GM21526 (cell line): ENCODE measurements around the gene SH3GL1.
"Not testable (repeated sequence)": the region's sequence is repeated elsewhere in the genome, so short reads cannot be mapped to it uniquely, and the experiment has no call there.

Experiments used
- ATAC-seq: cut with Tn5 transposase; IDR thresholded peaks from one replicate; pipeline ENCODE4 v1.9.1; 2021; ENCODE audit warnings: moderate library complexity; ENCODE audit not compliant: unreplicated experiment, low FRiP score

SH3GL1 gene

GRCh38 chr19:4345342-4346019 is 54.9 kb downstream of the SH3GL1 start:
- ATAC-seq, result no peak

DNA sequence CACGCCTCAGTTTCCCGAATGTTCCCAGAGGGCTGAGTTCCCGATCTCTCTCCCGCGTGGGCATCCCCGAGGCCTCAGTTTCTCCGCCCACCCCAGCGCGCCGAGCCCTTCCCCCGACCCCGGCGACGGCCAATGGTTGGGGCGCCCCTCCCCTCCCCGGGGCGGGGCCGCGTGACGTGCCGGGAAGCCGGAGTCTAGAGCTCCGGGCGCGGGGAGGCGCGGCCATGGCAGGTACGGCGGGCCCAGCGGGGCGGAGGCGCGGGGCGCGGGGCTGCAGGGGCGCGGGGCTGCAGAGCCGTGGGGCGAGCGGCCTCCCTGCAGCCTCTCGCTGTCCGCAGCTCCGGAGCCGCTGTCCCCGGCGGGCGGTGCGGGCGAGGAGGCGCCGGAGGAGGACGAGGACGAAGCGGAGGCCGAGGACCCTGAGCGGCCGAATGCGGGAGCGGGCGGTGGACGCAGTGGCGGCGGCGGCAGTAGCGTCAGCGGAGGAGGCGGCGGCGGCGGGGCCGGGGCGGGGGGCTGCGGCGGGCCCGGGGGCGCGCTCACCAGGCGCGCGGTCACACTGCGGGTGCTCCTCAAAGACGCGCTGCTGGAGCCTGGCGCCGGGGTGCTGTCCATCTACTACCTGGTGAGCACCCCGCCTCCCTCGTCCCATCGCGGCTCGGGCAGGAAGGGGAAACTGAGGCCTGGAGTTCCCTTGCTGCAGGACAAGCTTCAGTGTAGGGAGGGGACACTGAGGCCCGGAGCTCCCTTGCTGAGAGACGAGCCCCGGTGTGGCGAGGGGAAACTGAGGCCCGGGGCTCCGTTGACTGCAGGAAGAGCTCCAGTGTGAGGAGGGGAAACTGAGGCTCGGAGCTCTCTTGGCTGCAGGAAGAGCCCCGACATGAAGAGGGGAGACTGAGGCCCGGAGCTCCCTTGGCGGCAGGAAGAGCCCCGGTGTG is 56.7 kb downstream of the SH3GL1 start, which contains the start of gene MPND:
Gene MPND, plus strand, starts transcription at position 193 of the 938 bp plus-strand sequence. Its CDS starts 32 bp downstream, at position 225.
- ATAC-seq, result peak; percentile 43

- peak; percentile 73 for ATAC-seq
Observed at GRCh38 chr19:4342615-4343369, 57.6 kb downstream of the SH3GL1 start.

DNA sequence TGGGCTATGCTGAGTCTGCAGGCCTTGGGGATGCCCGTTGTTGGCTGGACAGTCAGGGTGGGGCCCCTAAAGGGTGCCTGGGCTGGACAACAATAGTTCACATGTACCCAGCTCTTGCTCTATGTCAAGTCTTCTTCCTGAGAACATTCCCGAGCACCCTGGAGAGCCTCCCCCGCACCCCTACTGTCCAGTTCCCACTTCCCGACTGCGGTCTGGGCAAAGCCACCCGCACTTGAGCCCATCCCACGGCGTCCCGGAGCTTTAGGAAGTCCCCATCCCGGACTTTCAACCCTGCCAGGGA is 58.1 kb downstream of the SH3GL1 start:
- no peak for ATAC-seq

DNA sequence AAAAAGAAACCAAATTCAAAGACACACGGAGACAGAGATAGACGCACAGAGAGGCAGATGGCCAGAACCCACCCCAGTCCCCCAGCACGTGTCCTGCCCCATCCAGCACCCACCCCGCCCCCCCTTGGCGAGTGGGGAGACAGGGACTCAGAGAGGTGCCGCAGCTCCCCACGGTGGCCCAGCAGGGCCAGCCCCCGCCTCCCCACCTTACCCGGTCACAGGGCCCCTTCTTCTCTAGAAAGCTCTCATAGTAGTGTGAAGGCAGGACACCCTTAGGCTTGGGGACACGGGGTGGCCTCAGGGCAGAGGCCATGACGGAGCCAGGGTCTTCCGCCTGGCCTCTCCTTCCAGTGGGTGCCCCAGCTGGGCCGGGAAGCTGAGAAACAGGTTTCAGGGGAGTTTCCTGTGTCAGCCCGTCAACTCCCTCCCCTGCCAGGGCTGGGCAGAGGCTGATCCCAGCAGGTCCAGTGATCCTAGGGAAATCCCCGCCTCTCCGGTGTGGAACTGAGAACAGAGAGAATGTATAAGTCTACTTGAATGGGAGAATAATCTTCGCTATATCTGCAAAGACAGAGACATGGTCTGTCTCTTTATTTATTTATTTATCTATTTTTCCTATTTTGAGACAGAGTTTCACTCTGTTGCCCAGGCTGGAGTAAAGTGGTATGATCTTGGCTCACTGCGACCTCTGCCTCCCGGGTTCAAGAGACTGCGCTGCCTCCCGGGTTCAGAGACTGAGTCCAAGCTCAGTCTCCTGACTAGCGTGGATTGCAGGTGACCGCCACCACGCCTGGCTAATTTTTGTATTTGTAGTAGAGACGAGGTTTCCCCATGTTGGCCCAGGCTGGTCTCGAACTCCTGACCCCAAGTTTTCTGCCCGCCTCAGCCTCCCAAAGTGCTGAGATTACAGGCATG is 61.6 kb downstream of the SH3GL1 start, which contains the start of gene STAP2:
Gene STAP2, minus strand, starts transcription at position 387 of the 915 bp plus-strand sequence. Its CDS starts 74 bp downstream, at position 313.
- ATAC-seq, result no peak

DNA sequence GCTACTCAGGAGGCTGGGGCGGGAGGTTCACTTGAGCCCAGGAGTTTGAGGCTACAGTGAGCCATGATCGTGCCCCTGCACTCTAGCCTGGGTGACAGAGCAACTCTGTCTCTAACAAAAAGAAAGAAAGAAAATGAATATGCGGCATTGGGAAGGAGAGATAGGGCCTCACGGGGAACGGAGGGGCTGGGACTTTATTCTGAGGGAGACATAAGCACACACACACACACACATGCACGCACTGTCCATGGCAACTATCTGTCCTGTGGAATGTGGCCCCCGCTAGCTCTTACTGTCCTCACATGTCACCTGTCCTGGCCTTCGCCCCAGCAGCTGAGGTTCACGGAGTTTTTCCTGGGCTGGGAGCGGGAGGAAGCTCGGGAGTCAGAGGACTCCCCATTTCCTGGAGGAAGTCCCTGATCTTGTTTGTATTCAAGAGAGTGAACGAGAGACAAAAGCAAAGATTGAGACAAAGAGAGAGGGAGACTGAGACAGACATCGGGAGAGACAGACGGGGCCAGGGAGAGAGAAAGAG is 62.4 kb downstream of the SH3GL1 start:
- no peak for ATAC-seq

DNA sequence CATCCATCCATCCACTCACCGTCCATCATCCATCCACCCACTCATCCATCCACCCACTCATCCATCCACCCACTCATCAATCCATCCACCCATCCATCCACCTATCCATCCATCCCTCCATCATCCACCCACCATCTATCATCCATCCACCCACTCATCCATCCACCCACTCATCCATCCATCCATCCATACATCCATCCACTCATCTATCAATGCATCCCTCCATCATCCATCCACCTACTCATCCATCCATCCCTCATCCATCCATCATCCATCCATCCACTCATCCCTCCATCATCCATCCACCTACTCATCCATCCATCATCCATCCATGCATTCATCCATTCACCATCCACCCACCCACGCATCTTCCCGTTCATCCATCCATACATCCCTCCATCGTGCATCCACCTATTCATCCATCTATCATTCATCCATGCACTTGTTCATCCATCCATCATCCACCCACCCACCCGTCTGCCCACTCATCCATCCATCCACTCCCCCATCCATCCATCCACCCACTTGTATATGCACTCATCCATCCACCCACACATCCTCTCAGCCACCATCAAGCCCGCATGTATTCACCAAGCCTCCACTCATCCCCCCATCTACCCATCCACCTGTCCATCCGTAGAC is 65.3 kb downstream of the SH3GL1 start:
- ATAC-seq, result no peak

DNA sequence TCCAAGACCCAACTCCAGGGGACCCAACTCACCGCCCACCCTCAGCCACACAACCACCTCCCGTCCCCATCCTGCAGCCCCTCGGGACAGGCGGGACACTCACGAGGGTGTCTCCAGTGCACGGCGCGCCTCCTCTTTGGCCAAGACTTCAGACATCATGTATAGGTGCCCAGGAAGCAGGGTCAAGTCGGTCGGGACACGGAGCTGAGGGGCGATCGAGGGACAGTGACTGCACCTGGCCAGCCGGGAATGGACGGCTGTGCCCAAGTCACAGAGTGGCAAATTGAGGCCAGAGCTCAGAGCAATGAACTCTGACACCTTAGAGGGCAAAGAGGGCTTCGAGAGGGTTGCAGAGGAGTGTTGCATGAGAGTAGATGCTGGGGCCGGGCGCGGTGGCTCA is 70.5 kb downstream of the SH3GL1 start:
- ATAC-seq, result no peak

GRCh38 chr19:4328991-4329681 is 71.2 kb downstream of the SH3GL1 start:
- not testable (repeated sequence) for ATAC-seq

DNA sequence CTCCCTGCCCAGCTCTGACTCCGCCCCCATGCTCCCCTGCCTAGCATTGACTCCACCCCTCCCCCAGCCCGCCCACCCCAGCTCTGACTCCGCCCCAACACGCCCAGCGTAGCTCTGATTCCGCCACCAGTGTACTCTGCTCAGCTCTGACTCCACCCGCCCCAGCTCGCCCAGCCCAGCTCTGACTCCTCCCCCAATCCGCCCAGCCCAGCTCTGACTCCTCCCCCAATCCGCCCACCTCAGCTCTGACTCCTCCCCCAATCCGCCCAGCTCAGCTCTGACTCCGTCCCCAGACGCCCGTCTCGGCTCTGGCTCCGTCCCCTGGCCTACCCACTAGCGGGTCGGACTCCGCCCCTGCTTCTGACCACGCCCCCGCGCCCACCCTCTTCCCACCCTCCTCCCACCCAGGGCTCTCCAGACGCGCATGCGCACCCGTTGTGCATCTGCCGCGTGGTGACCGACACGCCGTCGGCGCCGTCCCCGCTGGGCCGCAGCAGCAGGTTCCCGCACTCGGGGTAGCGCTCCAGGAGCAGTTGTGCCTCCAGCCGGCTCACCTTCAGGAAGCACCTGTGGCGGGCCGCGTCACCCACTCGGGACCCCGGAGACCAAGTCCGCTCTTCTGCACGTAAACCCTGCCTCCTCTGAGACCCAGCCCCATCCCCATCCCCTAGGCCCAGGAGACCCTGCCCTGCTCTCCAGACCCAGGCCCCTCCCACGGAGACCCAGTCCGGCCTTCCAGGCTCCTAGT is 71.9 kb downstream of the SH3GL1 start:
- peak; percentile 57 for ATAC-seq

DNA sequence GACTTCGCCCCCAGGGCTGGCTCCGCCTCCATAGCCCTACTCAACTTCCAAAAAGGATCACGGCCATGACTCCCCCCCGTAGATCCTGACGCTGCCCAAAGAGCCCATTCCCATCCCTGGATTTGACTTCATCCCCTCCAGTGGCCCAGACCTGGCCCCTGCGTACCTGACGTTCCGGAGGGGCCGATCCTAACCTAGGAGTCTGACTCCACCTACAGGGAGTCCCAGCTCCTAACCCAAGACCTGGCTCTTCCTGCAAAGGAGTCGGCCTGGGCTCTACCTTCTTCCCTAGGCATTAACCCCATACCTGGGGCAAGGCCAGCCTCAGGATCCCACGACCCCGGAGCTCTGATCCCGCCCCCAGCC is 72.5 kb downstream of the SH3GL1 start:
- ATAC-seq, result peak; percentile 13

- peak; percentile 4 for ATAC-seq
Observed at GRCh38 chr19:4327252-4327876, 73.0 kb downstream of the SH3GL1 start.

DNA sequence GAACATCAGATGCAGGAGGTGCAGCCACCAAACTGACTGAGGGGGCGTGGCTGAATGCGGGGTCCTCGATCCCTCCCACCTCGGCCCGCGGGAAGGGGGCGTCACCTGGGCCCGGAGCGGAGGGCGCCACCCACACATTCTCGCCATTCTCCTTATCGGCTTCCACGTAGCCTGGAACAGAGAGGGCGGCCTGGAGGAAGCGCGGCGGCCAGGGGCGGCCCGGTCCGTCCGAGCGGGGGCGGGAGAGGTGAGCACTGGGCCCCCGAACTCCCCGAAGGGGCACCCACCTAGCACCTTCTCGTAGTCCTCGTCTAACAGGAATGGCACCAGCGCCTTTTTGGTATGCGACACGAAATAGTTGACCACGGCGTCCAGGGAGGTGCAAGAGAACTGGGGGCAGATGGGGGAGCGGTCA is 73.5 kb downstream of the SH3GL1 start:
- no peak for ATAC-seq

- no peak for ATAC-seq
Observed at GRCh38 chr19:4326215-4326836, 74.0 kb downstream of the SH3GL1 start.

- no peak for ATAC-seq
Observed at GRCh38 chr19:4324228-4324627, 76.1 kb downstream of the SH3GL1 start.

GRCh38 chr19:4323692-4324091 is 76.7 kb downstream of the SH3GL1 start:
- ATAC-seq, result no peak
